ENCODE results near the gene SCN4B. TPM values are rescaled to one million over a fixed set of nuclear protein-coding genes. Genes with fewer than 3 reads are reported as not detected.

Gene SCN4B
- total and polyA plus RNA-seq, 10 of the 15 experiments (the other 5 are each of a cell fraction or from before 2014, with no cell fraction given), result 0.01 to 0.49 (median 0.04) TPM; not detected in 5

DNA sequence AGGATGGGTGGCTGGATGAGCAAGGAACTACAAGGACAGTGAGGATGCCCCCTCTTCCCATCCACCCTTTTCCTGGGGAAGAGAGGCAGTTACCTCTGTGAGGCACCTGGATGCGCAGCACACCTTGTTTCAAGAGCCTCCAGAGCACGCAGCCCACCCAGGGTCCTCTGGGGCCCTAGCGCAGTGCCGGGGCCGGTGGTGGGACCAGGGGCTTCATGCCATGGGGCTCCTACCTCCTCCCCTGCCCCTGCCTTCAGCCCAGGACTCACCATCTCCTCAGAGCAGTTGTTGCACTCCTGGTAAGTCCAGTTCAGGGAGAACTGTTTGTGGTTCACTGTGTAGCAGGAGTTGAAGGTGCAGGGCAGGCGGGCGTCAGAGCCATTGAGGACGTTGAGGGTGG, 15.7 kb upstream of the SCN4B start (continued):
- TF ChIP-seq, protein P1, sequence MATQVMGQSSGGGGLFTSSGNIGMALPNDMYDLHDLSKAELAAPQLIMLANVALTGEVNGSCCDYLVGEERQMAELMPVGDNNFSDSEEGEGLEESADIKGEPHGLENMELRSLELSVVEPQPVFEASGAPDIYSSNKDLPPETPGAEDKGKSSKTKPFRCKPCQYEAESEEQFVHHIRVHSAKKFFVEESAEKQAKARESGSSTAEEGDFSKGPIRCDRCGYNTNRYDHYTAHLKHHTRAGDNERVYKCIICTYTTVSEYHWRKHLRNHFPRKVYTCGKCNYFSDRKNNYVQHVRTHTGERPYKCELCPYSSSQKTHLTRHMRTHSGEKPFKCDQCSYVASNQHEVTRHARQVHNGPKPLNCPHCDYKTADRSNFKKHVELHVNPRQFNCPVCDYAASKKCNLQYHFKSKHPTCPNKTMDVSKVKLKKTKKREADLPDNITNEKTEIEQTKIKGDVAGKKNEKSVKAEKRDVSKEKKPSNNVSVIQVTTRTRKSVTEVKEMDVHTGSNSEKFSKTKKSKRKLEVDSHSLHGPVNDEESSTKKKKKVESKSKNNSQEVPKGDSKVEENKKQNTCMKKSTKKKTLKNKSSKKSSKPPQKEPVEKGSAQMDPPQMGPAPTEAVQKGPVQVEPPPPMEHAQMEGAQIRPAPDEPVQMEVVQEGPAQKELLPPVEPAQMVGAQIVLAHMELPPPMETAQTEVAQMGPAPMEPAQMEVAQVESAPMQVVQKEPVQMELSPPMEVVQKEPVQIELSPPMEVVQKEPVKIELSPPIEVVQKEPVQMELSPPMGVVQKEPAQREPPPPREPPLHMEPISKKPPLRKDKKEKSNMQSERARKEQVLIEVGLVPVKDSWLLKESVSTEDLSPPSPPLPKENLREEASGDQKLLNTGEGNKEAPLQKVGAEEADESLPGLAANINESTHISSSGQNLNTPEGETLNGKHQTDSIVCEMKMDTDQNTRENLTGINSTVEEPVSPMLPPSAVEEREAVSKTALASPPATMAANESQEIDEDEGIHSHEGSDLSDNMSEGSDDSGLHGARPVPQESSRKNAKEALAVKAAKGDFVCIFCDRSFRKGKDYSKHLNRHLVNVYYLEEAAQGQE (IDR thresholded peaks at IDR 0.05; ENCODE audit: low read depth, low read length), result no peak
- no peak for TF ChIP-seq RAD21 (IDR thresholded peaks at IDR 0.05; ENCODE audit: insufficient read depth, low read depth, low read length)
- TF ChIP-seq BMI1 (IDR thresholded peaks at IDR 0.05; ENCODE audit: borderline replicate concordance), result no peak
- no peak for TF ChIP-seq JUND (IDR thresholded peaks at IDR 0.05; ENCODE audit: low read depth, low read length)
- TF ChIP-seq SMC3 (IDR thresholded peaks at IDR 0.05; ENCODE audit: borderline replicate concordance, low read length), result no peak
- no peak for TF ChIP-seq CREM (IDR thresholded peaks at IDR 0.05; ENCODE audit: low read depth)
- no peak for TF ChIP-seq KLF5 (IDR thresholded peaks at IDR 0.05; ENCODE audit: partially characterized antibody)
- no peak for TF ChIP-seq CBX5 (IDR thresholded peaks at IDR 0.05; ENCODE audit: low read depth)

GRCh38 chr11:118167906-118168305, 15.3 kb upstream of the SCN4B start:
- ChIA-PET RAD21 (ENCODE audit: unreplicated experiment) (interaction anchor here (1.1 kb wide), 1 partner anchor 31 kb away, joined by 3 read pairs; no protein-coding TSS in a partner anchor), CTCF (interaction anchor here (0.9 to 1.3 kb wide), 3 partner anchors 11 to 360 kb away, joined by 3 read pairs; no protein-coding TSS in a partner anchor), POLR2A (no interaction called here), SMC1A (ENCODE audit: uncharacterized antibody, unreplicated experiment) (interaction anchor here (1.2 kb wide), 1 partner anchor 18 kb away, joined by 3 read pairs; no protein-coding TSS in a partner anchor)
- Histone ChIP-seq H3K27me3 (replicated peaks in 1 of 2; ENCODE audit: control insufficient read depth in 2 of 2, insufficient read depth in 2 of 2, low read length in 1 of 2) (peaks cover 1 to 3% of the 10 kb centered on the region in 2 experiments; a peak in 3 of 4 replicates), H3K79me2 (ENCODE audit: control insufficient read depth, insufficient read depth, low read length) (no peaks in the 10 kb centered on the region), H3K4me1 (ENCODE audit: control insufficient read depth, insufficient read depth, low read length) (no peaks in the 10 kb centered on the region), H3K4me3 (no peak overlapping the region), H3K4me2 (ENCODE audit: control insufficient read depth, insufficient read depth) (no peak overlapping the region), H3K36me3 (ENCODE audit: control insufficient read depth in 2 of 2, insufficient read depth in 2 of 2, low read length in 1 of 2) (no peaks in the 10 kb centered on the region), H3K9ac (ENCODE audit: control insufficient read depth, insufficient read depth, low read length) (no peak overlapping the region), H3K27ac (ENCODE audit: control insufficient read depth, insufficient read depth) (no peak overlapping the region), H2AFZ (ENCODE audit: control insufficient read depth, low read depth, low read length) (no peak overlapping the region), H3K9me3 (replicated peaks; ENCODE audit: control insufficient read depth, insufficient read depth, low read length) (no peaks in the 10 kb centered on the region), H4K20me1 (ENCODE audit: control insufficient read depth, insufficient read depth) (no peaks in the 10 kb centered on the region)
- intact Hi-C loops (cut with micrococcal nuclease; ENCODE audit: unreplicated experiment) (no loop called here), in situ Hi-C loops (cut with MboI) (no loop called here)
- FAIRE-seq, result no peak
- WGBS (ENCODE audit: insufficient coverage, insufficient replicate concordance, low lambda C conversion rate, missing lambda C conversion rate), result 64% methylated on average over 12 of the region's 12 CpGs
- no TSS peak for BruUV-seq (replicated peaks)
- no peak for DNase-seq (ENCODE audit: low read depth, low spot score)
- ATAC-seq, result no peak
- TF ChIP-seq NFYA (IDR thresholded peaks at IDR 0.05; ENCODE audit: borderline replicate concordance, low read depth, low read length), result no peak
- no peak for TF ChIP-seq RB1 (IDR thresholded peaks at IDR 0.05; ENCODE audit: borderline replicate concordance)
- no peak for TF ChIP-seq ESRRA (IDR thresholded peaks at IDR 0.05; ENCODE audit: low read length)
- TF ChIP-seq POLR2A (IDR thresholded peaks at IDR 0.05; ENCODE audit: low read depth, low read length), result no peak
- TF ChIP-seq, protein P2, sequence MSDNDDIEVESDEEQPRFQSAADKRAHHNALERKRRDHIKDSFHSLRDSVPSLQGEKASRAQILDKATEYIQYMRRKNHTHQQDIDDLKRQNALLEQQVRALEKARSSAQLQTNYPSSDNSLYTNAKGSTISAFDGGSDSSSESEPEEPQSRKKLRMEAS (IDR thresholded peaks at IDR 0.05; ENCODE audit: low read depth, low read length), result no peak
- TF ChIP-seq NFYB (IDR thresholded peaks at IDR 0.05; ENCODE audit: insufficient read depth, low read depth, low read length), result no peak
- TF ChIP-seq ZZZ3 (IDR thresholded peaks at IDR 0.05; ENCODE audit: control insufficient read depth, insufficient read length, low read depth), result no peak
- TF ChIP-seq SMARCA5 (IDR thresholded peaks at IDR 0.05), result no peak
- no peak for TF ChIP-seq PML (IDR thresholded peaks at IDR 0.05; ENCODE audit: low read length)
- TF ChIP-seq IRF5 (IDR thresholded peaks at IDR 0.05; ENCODE audit: borderline replicate concordance), result no peak

All from GM12878 (cell line).